PC-3 (cell line): ENCODE data around the gene SUCLA2.

Experiments
- EZH2 ChIP-seq: fragments of 300-600 bp; sonication (generic); IDR thresholded peaks from one replicate; pipeline ENCODE4 v1.6.1; 2017; ENCODE audit warnings: antibody characterized with exemption, mild to moderate bottlenecking, low read length; ENCODE audit not compliant: unreplicated experiment
- EZH2phosphoT487 ChIP-seq: fragments of 300-600 bp; sonication (generic); IDR thresholded peaks from 2 replicates; pipeline ENCODE4 v1.6.1; 2018; ENCODE audit warnings: mild to moderate bottlenecking, antibody characterized with exemption, low read length, borderline replicate concordance
- TF ChIP-seq, protein P1 (sequence below): fragments of 300-600 bp; sonication (generic); conservative IDR thresholded peaks from 2 replicates; pipeline ENCODE4 v1.5.1; 2017; ENCODE audit warnings: antibody characterized with exemption, low read depth, mild to moderate bottlenecking, low read length

GRCh38 chr13:47908197-47908902, 92.7 kb downstream of the SUCLA2 start:
- TF ChIP-seq EZH2phosphoT487 (no peak), EZH2 (no peak)
- TF ChIP-seq, protein P1, sequence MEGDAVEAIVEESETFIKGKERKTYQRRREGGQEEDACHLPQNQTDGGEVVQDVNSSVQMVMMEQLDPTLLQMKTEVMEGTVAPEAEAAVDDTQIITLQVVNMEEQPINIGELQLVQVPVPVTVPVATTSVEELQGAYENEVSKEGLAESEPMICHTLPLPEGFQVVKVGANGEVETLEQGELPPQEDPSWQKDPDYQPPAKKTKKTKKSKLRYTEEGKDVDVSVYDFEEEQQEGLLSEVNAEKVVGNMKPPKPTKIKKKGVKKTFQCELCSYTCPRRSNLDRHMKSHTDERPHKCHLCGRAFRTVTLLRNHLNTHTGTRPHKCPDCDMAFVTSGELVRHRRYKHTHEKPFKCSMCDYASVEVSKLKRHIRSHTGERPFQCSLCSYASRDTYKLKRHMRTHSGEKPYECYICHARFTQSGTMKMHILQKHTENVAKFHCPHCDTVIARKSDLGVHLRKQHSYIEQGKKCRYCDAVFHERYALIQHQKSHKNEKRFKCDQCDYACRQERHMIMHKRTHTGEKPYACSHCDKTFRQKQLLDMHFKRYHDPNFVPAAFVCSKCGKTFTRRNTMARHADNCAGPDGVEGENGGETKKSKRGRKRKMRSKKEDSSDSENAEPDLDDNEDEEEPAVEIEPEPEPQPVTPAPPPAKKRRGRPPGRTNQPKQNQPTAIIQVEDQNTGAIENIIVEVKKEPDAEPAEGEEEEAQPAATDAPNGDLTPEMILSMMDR, result no peak
